PC-9 (cell line): ENCODE measurements around the gene ADAR.

Source experiments
- CTCF ChIP-seq: fragments of 200-600 bp; sonication (generic); conservative IDR thresholded peaks from 2 replicates; pipeline ENCODE4 v1.6.1; 2017; ENCODE audit warnings: mixed run types, antibody characterized with exemption, mild to moderate bottlenecking, moderate library complexity
- EZH2 ChIP-seq: fragments of 200-600 bp; sonication (generic); IDR thresholded peaks from 2 replicates; pipeline ENCODE4 v1.8.0; 2017; ENCODE audit warnings: antibody characterized with exemption, low read depth

GRCh38 chr1:154639876-154640275 is 31.9 kb upstream of the ADAR start:
- TF ChIP-seq CTCF (no peak), EZH2 (no peak)
